Kidney epithelial cell (primary cell): ENCODE measurements around the gene TIMM44. TPM values are rescaled to one million over a fixed set of nuclear protein-coding genes. Genes with fewer than 3 reads are reported as not detected.

Source experiments
- DNase-seq: peaks from one replicate; pipeline ENCODE4 v3.0.0-alpha.2; 2010; ENCODE audit warnings: low read depth
- H3K27me3 ChIP-seq: 2 replicates; pipeline ENCODE4 v1.6.0; 2011; ENCODE audit warnings: low read length; ENCODE audit not compliant: control insufficient read depth, insufficient read depth
- H3K36me3 ChIP-seq: 2 replicates; pipeline ENCODE4 v1.5.1; 2011; ENCODE audit warnings: low read length; ENCODE audit not compliant: control insufficient read depth, insufficient read depth
- H3K4me3 ChIP-seq: 2 replicates; pipeline ENCODE4 v1.5.1; 2011; ENCODE audit warnings: low read depth, mild to moderate bottlenecking, control low read depth, low read length
- total RNA-seq: library from RNA; depleted of rRNA; stranded (reverse); fragments of >200 nt; gene quantifications from 2 replicates; pipeline ENCODE4 v1.2.3, GENCODE V29; 2015
- TF ChIP-seq, protein P1 (sequence below): IDR thresholded peaks from 2 replicates; pipeline ENCODE4 v1.5.1; 2011; ENCODE audit warnings: mild to moderate bottlenecking, moderate library complexity, low read length, control low read depth, inconsistent platforms; ENCODE audit not compliant: insufficient read depth, poor library complexity, severe bottlenecking

Gene TIMM44
- total RNA-seq, 1 donor from 2014 or later, result 83.9 TPM

DNA sequence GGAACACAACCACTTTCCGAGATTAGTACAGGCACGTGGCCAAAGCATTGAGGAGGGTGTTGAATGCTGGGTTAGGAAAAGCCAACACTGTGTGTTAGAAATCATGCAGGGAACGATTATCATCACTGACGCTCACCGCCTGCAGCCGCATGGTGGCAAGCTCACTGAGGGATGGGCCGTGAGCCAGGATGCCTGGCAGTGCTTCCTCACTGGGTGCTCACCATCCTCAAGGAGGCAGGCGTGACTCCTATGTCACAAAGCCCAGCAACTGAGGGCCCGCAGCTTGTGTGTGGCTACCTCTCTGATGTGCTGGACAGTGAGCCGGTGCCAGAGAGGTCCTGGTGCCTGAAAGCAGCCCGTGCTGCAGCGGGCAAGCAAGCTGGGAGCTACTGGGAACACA is 30.4 kb upstream of the TIMM44 start:
- Histone ChIP-seq H3K4me3 (no peak overlapping the region), H3K36me3 (peaks cover 4% of the 10 kb centered on the region), H3K27me3 (no peaks in the 10 kb centered on the region)
- no peak for DNase-seq
- TF ChIP-seq, protein P1, sequence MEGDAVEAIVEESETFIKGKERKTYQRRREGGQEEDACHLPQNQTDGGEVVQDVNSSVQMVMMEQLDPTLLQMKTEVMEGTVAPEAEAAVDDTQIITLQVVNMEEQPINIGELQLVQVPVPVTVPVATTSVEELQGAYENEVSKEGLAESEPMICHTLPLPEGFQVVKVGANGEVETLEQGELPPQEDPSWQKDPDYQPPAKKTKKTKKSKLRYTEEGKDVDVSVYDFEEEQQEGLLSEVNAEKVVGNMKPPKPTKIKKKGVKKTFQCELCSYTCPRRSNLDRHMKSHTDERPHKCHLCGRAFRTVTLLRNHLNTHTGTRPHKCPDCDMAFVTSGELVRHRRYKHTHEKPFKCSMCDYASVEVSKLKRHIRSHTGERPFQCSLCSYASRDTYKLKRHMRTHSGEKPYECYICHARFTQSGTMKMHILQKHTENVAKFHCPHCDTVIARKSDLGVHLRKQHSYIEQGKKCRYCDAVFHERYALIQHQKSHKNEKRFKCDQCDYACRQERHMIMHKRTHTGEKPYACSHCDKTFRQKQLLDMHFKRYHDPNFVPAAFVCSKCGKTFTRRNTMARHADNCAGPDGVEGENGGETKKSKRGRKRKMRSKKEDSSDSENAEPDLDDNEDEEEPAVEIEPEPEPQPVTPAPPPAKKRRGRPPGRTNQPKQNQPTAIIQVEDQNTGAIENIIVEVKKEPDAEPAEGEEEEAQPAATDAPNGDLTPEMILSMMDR, result no peak

DNA sequence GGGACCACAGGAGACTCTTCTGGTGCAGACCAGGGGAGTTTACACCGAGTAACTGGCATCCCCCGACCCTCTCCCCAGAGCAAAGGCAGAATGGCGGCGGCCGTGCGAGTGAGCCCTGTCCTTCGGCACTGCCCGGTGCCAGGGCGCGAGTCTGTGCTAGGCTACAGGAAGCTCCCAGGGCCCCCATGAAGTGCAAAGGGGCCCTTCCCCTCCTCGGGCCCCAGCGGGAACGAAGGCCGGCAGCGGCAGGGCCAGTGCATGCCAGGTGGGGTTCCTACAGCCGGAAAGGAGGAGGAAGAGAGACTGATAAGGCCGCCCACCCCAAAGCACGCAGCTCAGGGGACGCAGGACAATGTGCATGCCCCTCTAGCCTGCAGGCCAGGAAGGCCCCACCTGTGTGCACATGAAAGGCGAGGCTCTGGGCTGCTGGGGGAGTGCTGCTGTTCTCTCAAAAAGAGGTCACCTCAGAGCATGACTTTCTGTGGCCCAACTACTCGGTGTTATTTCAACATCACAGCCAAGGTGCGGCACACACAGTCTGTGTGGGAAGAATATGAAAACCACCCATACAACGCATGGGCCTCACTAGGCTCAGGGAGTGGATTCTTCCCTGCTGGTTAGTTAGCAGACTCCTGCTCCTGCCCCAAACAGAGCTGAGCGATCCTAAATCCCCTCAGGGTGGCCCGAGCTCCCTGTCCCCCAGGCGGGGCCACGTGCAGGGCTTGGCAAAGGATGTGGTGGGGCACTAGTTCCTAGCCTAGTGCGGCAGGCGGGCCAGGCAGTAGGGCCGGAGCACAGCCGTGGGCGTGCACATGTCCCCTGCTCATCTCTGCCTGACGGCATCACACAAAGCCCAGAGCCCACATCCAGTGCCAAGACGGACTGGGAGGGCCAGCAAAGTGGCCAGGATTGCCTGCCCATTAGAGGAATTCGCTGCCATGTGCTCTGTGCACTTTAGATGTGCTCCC is 28.4 kb upstream of the TIMM44 start:
- Histone ChIP-seq H3K4me3 (no peak overlapping the region), H3K27me3 (no peaks in the 10 kb centered on the region), H3K36me3 (peaks cover 7% of the 10 kb centered on the region)
- TF ChIP-seq, protein P1, result no peak
- DNase-seq, result no peak

DNA sequence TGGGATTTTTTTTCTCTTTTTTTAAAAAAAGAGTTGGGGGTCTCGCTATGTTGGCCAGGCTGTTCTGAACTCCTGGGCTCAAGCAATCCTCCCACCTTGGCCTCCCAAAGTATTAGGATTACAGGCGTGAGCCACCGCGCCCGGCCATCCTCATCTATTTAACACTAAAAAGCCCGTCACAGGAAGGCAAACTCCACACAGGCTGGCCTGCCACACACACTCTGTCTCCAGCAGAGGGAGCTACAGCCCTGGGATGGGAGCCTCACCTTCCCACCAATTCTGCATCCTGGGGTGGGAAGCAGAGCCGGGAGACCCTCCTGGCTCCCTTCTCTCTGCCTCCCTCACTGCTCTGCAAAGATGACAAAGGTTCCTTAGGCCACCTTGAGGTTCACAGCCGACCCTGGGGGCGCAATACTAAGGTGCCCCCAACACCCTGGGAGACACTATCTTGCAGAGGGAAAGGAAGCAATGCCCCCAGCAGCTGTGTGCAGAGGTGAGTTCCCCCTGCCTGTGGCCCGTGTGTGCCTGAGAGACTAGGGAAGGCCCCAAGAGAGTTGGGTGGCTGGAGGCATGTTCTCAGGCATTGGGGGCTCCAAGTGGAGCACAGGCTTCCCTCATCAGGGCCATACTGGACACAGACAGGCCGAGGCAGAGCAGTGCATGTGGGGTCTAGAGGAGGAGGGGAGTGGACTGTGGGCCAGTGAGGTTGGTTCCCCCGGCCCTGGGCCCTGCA is 27.4 kb upstream of the TIMM44 start:
- Histone ChIP-seq H3K36me3 (peaks cover 7% of the 10 kb centered on the region), H3K27me3 (no peaks in the 10 kb centered on the region), H3K4me3 (no peak overlapping the region)
- no peak for DNase-seq
- TF ChIP-seq, protein P1, result peak; percentile 89

DNA sequence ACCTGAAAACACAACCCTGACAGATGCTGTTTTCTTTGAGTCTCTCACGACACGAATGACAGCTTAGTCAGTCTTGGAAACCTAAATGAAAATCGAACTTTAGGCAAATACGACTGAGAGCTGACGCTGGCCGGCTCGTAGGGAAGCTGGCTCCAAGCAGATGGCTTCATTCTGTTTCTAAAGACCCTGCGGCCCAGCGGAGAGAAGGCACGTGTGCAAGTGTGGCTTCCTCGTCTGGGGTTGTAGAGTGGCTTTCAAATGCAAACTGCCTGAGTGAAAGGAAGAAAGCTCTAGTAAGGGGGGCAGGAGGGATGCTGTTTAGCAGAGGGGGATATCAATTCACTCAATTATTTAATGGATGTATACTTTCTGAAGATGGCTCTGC is 26.1 kb upstream of the TIMM44 start:
- Histone ChIP-seq H3K27me3 (no peaks in the 10 kb centered on the region), H3K36me3 (peaks cover 7% of the 10 kb centered on the region), H3K4me3 (no peak overlapping the region)
- no peak for DNase-seq
- TF ChIP-seq, protein P1, result no peak

DNA sequence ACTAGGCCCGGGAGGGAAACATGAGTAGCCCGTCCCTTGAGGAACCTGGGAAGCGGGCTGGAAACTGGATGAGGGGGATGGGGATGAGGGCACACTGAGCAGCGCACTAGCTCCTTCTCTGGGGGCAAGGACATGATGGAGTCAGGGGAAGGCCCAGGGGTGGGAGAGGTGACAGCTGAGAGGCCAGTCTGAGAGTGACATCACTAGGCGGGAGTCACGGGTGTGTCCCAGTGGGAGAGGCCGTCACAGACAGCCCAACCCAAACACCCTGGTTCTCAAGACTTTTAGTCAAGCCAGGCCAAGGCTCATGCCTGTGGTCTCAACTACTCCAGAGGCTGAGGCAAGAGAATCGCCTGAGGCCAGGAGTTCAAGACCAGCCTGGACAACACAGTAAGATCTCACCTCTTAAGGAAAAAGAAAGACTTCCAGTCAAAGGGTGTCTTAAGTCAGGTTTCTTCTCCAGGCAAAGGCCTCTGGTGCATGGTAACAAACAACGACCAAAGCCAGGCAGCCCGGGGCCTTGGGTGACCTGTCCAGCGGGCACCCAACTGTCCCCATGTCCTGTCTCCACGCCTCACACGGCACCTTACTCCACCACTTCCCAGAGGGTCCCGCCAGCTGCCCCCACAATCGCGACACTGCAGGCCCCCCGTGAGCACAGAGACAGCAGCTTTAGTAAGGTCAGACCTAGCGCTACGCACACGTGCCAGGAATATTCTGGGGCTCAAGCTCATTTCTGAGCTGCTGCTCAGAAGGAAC is 25.5 kb upstream of the TIMM44 start:
- no peak for DNase-seq
- Histone ChIP-seq H3K36me3 (peaks cover 5% of the 10 kb centered on the region), H3K27me3 (no peaks in the 10 kb centered on the region), H3K4me3 (no peak overlapping the region)
- TF ChIP-seq, protein P1, result no peak
